Adrenal gland (tissue), 5 donors: ENCODE data around the gene DUSP2.

ENCODE experiments used
- POLR2A ChIP-seq, 2 donors: fragments of 450-650 bp; IDR thresholded peaks; one replicate each; pipeline ENCODE4 v1.6.1; 2017; ENCODE audit warnings: antibody characterized with exemption in 2 of 2, mild to moderate bottlenecking in 2 of 2, moderate library complexity in 1 of 2
- TF ChIP-seq, protein P1 (sequence below), 6 experiments: fragments of 450-650 bp in 4 of 6; fragments of 200-600 bp in 2 of 6; sonication (generic) in 1 of 6; IDR thresholded peaks; 1 replicate in 5 of 6; 2 replicates in 1 of 6; pipeline versions ENCODE4 v1.5.1 to v1.8.0; 2016 to 2021; ENCODE audit warnings: antibody characterized with exemption in 6 of 6, mild to moderate bottlenecking in 2 of 6, moderate library complexity in 1 of 6
- donor health status: DM: no; HTN: no; CAD: no.

DNA sequence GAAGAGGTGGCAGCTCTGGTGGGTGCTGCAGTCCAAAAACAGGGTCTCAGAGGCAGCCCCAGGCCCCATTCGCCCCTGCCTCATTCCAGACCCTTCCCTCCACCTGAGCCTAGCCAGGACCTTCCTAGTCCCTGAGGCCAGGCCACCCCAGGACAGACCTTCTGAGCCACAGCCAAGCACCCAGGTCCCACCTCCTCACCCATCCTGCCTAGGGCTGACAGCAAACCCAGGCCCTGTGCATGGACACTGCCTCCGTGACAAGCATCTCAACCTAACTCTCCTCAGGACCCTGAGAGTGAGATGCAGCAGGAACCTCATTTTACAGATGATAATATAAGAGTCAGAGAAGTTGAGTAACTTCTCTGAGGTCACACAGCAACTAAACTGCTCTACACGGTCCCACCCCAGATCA, 44.3 kb downstream of the DUSP2 start:
- TF ChIP-seq POLR2A (IDR thresholded peaks at IDR 0.05), result no peak
- TF ChIP-seq, protein P1, sequence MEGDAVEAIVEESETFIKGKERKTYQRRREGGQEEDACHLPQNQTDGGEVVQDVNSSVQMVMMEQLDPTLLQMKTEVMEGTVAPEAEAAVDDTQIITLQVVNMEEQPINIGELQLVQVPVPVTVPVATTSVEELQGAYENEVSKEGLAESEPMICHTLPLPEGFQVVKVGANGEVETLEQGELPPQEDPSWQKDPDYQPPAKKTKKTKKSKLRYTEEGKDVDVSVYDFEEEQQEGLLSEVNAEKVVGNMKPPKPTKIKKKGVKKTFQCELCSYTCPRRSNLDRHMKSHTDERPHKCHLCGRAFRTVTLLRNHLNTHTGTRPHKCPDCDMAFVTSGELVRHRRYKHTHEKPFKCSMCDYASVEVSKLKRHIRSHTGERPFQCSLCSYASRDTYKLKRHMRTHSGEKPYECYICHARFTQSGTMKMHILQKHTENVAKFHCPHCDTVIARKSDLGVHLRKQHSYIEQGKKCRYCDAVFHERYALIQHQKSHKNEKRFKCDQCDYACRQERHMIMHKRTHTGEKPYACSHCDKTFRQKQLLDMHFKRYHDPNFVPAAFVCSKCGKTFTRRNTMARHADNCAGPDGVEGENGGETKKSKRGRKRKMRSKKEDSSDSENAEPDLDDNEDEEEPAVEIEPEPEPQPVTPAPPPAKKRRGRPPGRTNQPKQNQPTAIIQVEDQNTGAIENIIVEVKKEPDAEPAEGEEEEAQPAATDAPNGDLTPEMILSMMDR (IDR thresholded peaks at IDR 0.05), result no peak
